HG03469 (cell line): Measurements from ENCODE around the gene SLC6A8.
"Not testable (repeated sequence)": the region's sequence is repeated elsewhere in the genome, so short reads cannot be mapped to it uniquely, and the experiment has no call there.

ENCODE experiments used
- ATAC-seq: cut with Tn5 transposase; IDR thresholded peaks from one replicate; pipeline ENCODE4 v1.9.1; 2021; ENCODE audit warnings: mild to moderate bottlenecking, moderate library complexity, moderate number of reproducible peaks; ENCODE audit not compliant: unreplicated experiment

Gene SLC6A8

DNA sequence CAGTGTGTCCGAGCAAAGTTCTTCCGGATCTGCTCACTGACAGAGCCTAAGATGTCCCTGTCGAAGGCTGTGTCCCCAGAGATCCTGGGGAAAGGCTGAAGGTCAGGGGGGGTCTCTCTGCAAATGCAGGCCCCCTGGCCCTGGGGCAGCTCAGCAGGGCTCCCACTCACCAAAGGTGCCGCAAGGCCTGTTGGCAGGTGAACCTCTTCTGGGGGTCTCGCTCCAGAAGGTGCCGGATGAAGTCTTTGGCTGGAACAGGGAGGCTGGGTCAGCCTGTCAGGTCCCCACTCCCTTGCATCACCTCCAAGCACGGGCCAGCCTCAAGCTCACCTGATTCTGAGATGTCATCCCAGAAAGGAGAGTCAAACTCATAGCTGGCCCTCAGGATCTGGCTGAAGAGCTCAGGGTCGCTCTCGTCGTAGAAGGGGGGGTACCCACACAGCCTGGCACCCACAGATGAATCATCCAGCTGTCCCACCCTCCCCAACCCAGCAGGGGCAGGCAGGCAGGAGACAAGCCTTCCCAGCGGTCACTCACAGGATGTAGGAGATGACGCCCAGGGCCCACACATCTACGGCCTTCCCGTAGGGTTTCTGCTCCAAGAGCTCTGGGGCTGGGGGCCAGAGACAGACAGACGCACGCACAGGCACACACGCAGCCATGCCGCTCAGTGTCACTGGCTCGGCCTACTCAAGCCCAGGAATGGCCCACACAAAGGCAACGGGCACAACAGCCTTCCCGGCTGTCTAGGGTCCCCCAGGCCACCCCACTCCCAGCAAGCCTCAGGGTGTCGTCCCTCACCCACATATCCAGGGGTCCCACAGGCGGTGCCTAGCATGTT, 16.8 kb upstream of the SLC6A8 start:
- ATAC-seq, result no peak

DNA sequence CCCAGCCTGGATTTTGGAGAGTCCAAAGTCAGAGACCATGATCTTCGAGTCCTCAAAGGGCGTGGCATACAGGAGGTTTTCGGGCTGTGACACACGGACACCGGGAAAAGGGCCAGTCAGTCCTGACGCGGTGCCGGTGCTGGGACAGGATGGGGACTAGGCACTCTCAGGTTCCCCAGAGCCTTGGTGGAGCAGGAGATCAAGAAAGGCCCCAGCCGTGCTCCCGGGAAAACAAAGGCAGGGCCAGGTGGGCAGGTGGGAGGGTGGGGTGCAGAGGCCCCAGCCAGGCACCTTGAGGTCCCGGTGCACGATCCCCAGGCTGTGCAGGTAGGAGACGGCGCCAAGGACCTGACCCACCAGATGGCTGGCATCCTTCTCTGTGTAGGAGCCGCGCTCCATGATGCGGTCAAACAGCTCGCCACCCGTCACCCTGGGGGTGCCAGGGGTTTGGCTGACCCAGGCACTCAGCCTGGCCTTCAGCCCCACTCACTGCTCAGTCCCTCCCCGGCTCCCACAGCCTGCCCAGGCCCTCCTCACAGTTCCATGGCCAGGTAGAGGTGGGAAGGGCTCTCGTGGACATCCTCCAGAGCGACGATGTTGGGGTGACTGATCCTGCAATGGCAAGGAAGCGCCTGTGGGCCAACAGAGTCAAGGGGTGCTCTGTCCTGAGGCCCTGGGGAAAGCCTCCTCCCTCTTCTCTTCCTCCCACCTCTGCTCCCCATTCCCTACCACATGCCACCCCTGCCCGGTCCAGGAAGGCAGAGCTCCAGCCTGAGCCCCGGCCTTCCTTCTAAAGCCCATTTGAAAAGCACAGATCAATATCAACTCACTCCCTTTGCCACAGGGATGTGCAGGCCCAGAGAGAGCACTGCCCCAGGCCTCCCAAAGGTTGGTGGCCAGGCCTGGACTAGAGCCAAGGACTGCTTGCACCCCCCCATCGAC, 15.9 kb upstream of the SLC6A8 start:
- ATAC-seq, result no peak

DNA sequence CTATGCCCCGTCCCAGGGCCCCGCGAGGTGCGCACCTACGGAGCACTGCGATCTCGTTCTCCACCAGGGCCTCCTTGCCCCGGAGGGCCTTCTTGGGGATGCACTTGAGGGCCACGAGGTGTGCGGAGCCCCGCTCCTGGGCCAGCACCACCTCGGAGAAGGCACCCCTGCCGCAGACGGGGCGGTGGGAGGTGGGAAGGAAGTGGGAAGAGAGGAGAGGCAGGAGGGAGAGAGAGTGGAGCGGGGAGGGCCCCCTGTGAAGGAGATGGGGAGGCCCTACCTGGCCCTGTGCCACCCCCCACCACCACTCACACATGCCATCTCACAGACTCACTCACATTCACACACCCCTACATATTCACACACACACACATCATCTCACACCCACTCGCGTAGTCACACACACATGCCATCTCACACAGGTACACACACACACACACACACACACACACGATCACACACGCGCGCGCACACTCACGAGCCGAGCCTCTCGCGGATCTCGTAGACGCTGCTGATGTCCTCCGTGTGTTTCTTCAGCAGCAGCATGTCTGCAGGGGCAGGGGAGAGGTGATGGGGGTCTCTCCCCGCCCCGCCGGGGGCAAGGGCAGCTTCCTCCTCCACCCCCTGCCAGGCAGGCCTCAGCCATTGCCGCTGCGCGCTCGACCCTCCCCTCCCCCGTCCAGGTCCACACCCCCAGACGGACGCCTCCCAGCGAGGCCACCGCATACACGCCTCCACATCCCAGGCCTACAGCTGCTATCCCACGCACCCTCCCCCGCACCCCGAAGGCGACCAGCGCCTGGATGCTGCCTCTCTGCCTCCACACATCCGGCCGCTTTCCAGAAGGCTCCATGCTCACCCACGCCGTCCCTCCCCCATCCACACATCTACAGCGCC, 14.9 kb upstream of the SLC6A8 start:
- no peak for ATAC-seq

DNA sequence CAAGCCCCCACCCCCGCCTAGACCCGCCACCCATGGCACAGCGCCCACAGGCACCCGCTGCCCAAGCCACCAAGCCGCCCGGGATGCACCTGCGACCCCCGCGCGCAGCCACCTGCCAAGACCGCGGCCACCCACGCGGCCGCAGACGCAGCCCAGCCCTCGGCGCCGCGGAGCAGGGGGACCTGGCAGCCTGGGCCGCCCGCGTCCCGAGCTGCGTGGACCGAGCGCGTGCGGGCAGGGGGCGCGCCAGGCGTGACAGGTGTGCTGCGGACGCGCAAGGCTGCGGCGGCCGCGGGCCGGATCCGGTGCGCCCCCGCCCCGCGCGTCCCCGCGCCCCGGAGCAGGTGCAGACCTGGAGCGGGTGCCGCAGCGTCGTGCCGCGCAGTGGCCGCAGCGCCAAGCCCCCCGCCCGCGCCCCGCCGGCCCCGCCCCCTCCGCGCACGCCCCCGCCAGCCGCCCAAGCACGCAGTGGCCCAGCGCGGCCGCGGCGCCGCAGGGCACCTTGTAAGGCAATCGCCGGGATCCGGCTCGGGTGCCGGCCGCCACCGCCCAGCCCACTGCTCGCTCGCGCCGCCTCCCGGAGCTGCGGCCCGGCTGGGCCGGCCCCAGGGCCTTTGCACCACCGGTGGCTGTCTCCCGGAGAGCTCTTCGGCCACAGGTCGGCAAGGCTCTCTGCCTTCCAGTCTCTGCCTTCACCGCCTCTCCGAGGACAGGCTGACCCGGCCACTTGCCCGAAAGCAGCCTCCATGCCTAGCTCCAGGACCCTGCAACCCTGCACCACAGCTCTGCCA, 14.1 kb upstream of the SLC6A8 start, which contains the start of gene PNCK:
TSS of gene PNCK (minus strand) at position 386 of the 791 bp plus-strand sequence. CDS start 737 bp downstream, outside the sequence.
- no peak for ATAC-seq

DNA sequence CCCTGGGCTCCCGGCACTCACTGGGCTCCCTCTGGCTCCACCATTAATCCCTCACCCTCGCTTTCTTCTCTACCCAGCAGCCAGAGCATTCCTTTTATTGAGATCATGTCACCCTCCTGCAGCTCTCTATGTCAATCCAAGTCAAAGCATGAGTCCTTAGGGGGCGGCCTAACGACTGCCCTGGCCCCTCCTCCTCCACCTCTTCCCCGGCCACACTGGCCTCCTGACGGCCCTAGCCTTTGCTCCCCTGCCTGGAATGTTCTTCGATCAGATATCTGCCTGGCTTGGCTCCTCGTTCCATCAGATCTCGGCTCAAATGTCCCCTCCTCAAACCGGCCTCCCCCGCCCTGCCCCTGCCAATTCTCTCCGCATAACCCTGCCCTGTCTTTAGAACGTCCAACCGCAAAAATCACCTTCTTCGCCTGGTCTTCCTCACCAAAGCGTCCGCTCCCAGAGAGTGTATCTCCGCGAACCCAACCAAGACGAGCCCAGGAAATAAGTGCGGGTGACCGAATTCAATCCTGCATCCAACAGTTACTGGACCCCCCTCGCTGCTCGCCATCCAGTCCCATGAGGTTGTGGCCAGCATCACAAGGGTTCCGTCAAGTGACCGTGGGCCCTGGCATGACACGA, 13.4 kb upstream of the SLC6A8 start:
- no peak for ATAC-seq

DNA sequence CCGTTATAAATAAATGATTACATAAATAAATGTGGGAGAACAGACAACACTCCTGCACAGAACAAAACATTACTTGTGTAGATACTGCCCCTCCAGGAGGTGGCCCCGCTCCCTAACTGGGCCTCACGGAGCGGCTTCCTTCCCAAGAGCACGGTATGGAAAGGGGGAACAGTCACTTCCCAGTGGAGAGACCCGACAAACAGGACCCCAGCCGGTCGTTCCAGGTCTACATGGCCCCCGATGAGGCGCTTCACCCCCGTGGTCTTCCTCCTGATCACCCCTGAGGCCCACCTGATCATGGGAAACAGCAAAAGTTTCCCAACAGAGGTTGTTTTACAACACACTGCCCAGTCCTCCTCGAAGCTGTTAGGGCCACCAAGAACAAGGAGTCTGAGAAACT, 6.6 kb upstream of the SLC6A8 start:
- ATAC-seq, result no peak

DNA sequence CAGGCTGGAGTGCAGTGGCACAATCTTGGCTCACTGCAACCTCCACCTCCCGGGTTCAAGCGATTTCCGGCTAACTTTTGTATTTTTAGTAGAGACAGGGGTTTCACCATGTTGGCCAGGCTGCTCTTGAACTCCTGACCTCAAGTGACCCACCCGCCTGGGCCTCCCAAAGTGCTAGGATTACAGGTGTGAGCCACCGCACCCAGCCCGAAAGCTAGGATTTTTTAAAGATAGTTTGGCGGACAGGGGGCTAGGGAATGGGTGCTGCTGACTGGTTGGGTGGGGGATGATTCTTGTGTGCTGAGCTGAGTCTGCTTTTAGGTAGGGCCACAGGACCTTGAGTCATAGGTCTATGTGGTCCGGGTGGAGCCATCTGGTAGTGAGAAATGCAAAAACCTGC, 4.2 kb upstream of the SLC6A8 start:
- ATAC-seq, result not testable (repeated sequence)

DNA sequence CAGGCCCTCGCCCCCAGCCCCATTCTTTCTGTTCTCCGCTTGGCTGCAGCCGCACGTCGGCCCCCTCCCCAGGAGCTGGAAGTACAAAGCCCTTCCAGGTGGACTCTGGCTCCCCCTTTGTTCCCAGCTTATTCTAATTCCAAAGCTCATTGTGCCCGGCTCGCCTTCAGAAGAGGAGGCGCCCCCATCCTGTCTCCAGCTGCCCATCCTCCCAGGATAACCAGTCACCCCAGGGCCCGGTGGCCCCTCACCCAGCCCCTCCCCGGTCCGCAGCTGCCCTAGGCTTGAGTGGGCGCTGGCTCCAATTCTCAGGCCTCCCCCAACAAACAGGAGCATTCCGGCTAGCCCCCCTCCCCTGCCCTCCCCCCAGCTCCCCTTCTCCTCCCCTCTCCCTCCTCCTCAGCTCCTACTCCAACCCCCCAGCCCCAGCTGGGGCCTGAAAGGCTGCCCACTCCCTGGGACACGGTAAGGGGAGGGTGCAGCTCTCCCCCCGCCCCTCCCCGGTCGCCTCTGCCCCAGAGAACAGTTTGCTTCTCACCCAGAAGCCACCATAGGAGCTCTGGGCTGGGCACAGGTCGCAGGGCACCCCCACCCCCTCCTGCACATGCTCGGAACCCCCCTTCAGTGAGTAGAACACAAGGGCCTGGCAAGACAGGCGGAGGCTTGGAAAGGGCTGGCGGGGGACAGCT, 3.1 kb upstream of the SLC6A8 start:
- no peak for ATAC-seq

DNA sequence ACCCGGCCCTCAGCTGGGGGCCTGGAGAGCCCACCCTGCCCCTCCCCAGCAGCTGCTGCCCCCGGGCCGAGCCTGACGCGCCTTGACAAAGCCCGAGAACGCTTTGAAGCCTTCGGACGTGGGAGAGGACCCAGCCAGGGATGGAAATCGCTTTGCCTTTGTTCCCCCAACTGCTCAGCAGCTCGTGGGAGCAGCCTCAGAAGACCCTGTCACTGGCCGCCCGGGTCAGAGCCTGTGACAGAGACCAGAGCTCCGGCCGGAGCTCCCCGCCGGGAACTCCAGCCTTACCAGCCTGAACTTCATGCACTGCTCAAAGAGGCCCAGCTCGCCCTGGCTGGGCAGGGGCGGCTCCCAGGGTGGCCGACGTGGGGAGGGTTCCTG, 2.6 kb upstream of the SLC6A8 start:
- ATAC-seq, result no peak

DNA sequence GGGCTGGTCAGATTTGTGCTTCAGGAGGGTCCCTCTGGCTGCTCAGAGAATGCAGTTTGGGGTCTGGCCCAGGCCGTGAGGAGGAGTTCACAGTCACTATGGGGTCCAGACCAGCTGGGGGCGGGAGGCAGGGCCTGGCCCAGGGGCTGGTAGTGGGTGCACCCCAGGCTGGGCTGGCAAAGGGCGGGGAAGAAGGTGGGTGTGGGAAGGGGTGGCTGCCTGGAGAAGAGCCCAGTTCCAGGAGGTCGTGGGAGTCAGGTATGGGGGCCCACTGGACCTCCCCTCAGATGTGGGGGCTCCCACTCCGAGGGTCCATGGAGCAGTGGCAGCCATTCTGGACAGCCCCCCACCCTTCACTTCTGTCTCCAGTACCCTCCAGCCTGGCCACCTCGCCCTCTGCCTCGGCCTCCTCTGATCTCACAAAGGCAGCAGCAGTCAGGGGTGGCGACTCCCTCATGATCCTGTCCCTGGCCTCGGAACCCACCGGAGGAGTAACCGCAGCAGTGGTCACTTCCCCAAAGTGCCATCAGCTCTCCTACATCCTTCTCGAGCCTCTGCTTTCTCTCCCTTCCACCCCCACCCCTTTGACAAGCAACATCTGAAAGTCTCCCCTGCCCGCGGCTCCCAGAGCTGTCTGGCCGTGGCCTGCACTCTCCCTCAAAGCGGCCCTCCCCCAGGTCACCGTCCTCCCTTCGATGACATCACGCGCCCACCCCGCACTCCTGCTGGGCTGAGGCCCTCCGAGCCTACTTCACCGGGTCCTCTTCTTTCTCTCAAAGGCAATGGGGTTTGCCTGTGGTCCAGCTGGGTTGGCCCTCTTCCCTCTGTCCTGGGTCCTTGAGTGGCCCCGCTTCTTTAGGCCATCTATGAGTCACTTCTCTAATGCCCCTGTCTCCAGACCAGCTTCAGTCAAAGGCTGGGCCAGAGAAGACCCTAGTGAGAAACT, 1.7 kb upstream of the SLC6A8 start:
- ATAC-seq, result no peak

DNA sequence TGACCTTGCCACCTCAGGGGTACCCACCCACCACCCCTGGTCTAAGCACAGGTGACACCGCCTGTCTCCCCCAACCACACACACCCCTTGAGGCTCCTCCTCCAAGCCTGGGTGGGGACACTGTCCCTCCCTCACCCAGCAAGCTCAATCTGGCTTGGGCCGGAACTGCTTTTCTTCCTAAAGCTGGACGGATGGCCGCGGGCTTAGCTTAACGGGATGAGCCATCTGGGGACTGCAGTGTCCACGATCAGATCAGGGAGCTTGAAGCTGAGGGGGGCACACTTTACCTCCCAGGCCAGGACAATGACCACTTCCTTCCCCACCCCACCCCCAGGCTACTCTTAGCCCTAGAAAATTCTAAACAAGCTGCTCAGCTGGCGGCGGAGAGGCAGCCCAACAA, 1.0 kb upstream of the SLC6A8 start:
- ATAC-seq, result no peak

DNA sequence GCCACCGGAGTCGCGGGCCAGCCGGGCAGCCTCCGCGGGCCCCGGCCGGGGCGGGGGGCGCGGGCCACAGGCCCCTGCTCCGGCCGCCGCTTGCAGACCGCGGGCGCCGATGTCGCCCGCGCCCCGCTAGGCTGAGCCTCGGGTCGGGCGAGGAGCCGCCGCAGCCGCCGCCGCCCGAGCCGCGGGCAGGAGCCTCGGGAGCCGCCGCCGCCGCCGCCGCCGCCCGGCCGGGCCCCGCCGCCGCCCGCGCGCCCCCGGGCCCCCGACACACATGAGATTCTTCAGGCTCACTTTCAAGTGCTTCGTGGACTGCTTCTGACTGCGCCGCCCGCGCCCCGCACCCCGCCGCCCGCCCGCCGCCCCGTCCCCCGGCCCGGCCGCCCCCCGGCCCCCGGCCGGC, 345 bp downstream of the SLC6A8 start:
- ATAC-seq, result no peak

DNA sequence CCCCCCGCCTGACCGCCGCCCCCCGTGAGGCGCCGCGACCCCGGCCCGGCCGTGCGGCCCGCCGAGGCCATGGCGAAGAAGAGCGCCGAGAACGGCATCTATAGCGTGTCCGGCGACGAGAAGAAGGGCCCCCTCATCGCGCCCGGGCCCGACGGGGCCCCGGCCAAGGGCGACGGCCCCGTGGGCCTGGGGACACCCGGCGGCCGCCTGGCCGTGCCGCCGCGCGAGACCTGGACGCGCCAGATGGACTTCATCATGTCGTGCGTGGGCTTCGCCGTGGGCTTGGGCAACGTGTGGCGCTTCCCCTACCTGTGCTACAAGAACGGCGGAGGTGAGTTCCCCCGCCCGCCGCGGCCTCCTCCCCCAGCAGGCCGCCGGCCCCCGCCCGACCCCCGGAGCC, 780 bp downstream of the SLC6A8 start:
- no peak for ATAC-seq

DNA sequence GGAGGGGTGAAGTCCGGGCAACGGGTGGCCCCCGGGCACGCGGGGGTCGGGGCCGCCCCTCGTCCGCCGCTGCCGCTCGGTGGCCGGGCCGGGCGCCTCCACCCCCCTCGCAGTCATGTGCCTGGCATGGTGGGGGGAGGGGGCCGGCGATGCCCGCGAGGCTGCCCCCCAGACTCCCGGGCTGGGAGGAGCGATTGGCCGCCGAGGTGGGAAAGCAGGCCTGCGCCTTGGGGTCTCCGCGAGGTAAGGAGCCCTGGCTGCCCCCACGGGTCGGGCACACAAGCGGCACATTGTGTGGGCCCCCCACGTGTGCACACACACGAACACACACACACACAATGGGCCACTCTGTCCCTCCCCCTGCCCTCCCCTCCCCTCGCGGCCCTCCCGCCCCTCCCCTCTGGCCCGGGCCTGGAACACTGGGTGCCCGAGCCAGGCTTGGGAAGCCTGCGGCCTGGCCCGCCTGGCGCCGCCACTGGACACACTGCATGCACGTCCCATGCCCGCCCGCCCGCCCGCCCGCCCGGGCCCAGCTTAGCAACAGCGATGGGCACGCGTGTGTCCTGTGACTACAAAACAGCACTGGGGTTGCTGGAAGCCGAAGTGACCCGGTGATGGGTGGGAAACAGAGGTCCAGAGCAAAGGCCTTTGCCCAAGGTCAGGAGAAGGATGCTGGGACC, 1.3 kb downstream of the SLC6A8 start:
- ATAC-seq, result no peak

DNA sequence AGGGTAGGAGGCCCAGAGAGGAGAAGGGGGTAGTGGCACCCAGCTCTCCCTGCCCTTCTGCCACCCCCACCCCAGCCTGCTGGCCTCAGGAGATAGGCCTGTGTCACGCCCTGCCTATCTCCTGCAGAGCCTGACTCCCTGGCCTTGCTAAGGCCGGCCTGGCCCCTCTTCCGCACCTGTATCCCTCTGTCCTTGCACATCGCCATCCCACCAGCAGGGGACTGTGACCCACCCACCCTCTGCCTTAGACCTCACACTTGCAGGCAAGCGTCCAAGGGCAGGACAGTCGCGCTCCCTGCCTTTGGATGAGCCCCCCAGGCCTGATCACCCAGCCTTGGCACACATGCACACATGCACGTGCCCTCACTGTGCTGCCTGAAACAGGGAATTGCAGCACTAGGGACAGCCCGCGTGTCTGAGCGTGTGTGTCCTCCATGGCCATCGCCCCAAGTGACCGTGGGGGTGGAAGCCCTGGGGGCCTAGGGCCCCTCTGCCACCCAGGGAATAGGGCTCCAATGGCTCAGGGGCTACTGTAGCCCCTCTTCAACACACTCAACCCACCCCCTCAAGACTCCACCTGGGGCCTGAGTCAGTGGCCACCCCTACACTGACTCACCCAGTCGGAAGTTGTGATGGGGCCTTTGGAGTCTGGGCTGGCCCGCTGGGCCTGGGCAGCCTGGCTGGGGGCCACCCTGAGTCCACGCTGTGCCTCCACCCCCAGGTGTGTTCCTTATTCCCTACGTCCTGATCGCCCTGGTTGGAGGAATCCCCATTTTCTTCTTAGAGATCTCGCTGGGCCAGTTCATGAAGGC, 2.1 kb downstream of the SLC6A8 start:
- no peak for ATAC-seq

DNA sequence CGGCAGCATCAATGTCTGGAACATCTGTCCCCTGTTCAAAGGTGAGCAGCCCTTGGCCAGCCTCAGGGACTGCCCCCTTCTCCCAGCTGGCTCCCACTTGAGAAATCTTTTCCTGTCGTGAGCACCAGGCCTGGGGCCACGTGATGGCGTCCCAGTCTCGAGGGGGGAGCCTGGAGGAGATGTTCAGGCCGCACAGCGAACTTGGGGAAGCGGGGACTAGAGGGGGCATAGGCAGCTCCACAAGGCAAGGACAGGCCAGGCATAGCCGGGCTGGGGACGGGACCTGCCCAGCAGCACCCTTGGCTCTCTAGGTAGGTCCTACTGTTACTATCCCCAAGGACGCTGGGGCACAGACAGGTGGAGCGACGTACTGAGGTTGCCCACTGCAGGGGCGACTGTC, 2.7 kb downstream of the SLC6A8 start:
- no peak for ATAC-seq
